ENCODE measurements around the gene USP10. TPM values are rescaled to one million over a fixed set of nuclear protein-coding genes. Genes with fewer than 3 reads are reported as not detected.

Gene USP10
- total RNA-seq, 1 donor from 2014 or later, result 73.4 TPM

GRCh38 chr16:84680165-84680842 lies 19.5 kb upstream of the USP10 start:
- DNase-seq (ENCODE audit: low read depth), result no peak
- TF ChIP-seq CTCF (conservative IDR thresholded peaks at IDR 0.05; ENCODE audit: low read depth, low read length), result no peak
- no peak overlapping the region for H3K4me3 ChIP-seq (ENCODE audit: low read depth, low read length)

- no peak overlapping the region for H3K4me3 ChIP-seq (ENCODE audit: low read depth, low read length)
- no peak for TF ChIP-seq CTCF (conservative IDR thresholded peaks at IDR 0.05; ENCODE audit: low read depth, low read length)
- DNase-seq (ENCODE audit: low read depth), result no peak
Measured at GRCh38 chr16:84680843-84681629, 18.8 kb upstream of the USP10 start.

GRCh38 chr16:84683691-84684591 lies 15.9 kb upstream of the USP10 start:
- DNase-seq (ENCODE audit: low read depth), result no peak
- H3K4me3 ChIP-seq (ENCODE audit: low read depth, low read length), result no peak overlapping the region
- no peak for TF ChIP-seq CTCF (conservative IDR thresholded peaks at IDR 0.05; ENCODE audit: low read depth, low read length)

DNA sequence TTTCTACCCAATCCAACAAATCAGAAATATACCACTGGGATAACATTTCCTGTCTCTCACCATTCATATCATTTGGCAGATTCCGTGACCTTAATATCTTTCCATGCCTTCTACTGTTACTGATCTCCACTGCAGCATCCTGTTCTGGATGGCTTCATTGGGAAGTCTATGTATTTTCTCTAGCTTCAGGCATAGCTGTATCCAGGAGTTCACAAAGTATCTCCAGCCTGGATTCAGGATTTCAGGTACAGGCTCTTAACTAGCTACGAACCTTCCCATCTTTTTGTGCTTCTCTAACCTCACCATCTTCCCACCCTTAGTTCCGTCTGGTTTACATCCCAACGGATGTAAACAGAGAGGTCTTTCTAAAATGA lies 15.2 kb upstream of the USP10 start:
- H3K4me3 ChIP-seq (ENCODE audit: low read depth, low read length), result no peak overlapping the region
- no peak for DNase-seq (ENCODE audit: low read depth)
- no peak for TF ChIP-seq CTCF (conservative IDR thresholded peaks at IDR 0.05; ENCODE audit: low read depth, low read length)

DNA sequence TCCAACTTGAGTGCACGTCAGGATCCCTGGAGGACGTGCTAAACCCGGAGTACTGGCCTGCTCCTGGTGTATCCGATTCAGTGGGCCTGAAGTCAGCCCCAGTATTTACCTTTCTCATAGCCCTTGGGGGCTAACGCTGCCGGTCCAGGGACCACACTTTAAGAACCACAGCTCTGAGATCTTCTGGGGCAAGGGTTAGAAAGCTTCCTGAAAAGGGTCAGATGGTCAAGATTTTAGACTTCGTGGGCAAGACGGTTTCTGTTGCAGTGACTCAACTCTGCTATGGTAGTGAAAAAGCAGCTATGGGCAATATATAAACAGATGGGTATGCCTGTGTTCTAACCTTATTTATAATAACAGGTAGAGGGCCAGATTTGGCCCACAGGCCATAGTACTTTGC lies 14.6 kb upstream of the USP10 start:
- no peak for DNase-seq (ENCODE audit: low read depth)
- H3K4me3 ChIP-seq (ENCODE audit: low read depth, low read length), result no peak overlapping the region
- no peak for TF ChIP-seq CTCF (conservative IDR thresholded peaks at IDR 0.05; ENCODE audit: low read depth, low read length)

DNA sequence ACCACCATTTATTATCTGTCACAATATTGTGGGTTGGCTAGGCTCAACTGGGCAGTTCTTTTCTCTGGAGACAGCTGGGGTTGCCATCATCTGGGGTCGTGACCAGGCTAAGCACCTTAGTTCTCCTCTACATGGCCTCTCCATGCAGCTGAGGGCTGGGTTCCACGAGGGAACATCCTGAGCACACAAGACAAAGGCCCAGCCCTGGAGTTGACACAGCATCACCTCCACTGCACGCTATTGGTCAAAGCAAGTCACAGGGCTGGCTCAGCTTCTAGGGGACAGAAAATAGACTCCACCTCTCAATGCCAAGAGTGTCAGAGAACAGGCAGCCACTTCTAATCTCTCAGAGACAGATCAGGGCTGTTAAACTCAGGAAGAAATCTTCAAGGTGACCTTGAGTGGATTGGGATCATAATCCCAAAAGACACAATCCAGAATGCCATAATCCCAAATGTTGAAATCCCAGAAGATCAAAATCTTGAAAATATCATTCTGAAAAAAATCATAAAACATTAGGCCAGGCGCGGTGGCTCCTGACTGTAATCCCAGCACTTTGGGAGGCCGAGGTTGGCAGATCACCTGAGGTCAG lies 13.0 kb upstream of the USP10 start:
- H3K4me3 ChIP-seq (ENCODE audit: low read depth, low read length), result no peak overlapping the region
- no peak for DNase-seq (ENCODE audit: low read depth)
- TF ChIP-seq CTCF (conservative IDR thresholded peaks at IDR 0.05; ENCODE audit: low read depth, low read length), result no peak
